Amygdala (tissue), 56 donors: ENCODE measurements around the gene MRPS26.
"Not testable (repeated sequence)": the region's sequence is repeated elsewhere in the genome, so short reads cannot be mapped to it uniquely, and the experiment has no call there.

ENCODE experiments used
- DNase-seq, 56 donors: peaks; one replicate each; lab custom pipeline; 2025; lab: John Stamatoyannopoulos, UW

MRPS26 gene

GRCh38 chr20:3072530-3073250, 26.8 kb downstream of the MRPS26 start:
- DNase-seq, result no peak

DNA sequence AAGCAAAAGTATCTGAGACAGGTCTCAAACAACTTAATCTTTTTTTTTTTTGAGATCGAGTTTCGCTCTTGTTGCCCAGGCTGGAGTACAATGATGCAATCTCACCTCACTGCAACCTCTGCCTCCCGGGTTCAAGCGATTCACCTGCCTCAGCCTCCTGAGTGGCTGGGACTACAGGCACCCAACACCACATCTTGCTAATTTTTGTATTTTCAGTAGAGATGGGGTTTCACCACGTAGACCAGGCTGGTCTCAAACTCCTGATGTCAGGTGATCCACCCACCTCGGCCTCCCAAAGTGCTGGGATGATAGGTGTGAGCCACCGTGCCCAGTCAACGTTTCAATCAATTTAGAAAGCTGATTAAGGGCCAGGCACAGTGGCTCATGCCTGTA, 27.4 kb downstream of the MRPS26 start:
- DNase-seq, result not testable (repeated sequence)

- DNase-seq, result no peak
These were observed 29.0 kb downstream of the MRPS26 start for GRCh38 chr20:3074812-3075211.

GRCh38 chr20:3075315-3075714, 29.5 kb downstream of the MRPS26 start:
- not testable (repeated sequence) for DNase-seq

- DNase-seq, result no peak
These were observed 31.8 kb downstream of the MRPS26 start for GRCh38 chr20:3077618-3078134.

- DNase-seq, result peak in 25 of 56 donors; percentile 9 to 73 (median 34)
These were observed 35.1 kb downstream of the MRPS26 start for GRCh38 chr20:3080939-3081388.

GRCh38 chr20:3081641-3082040, 35.8 kb downstream of the MRPS26 start:
- no peak for DNase-seq

DNA sequence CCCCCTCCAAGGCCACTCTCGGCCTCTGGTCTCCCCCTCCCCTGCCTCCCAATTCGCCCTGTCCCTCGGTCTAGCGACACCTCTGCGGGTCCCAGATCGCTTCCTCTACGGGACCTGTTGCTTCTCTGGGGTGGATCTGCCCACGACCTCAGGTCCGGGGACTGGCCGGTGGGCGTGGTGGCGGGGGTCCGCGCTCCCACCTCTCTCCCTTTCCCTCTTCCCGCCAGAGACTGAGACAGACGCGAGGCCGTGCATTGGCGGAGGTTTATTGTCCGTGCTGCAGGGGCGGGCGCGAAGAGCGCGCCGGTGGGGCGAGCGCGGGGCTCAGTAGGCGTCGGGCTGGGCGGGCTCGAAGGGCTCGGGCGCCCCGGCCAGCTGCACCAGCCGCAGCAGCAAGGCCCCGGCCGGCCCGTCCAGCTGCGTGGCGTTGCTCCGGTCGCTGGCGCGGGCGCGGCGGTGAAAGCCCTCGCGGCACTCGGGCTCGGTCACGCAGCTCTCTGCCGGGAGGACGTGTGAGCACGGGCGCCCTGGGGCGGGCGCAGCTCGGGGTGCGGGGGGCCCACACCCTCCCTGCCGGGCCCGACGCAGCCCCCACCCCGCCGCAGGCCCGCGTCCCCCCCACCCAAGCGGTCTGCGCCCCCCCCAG, 36.6 kb downstream of the MRPS26 start:
- no peak for DNase-seq

- no peak for DNase-seq
These were observed 37.4 kb downstream of the MRPS26 start for GRCh38 chr20:3082955-3083952.

GRCh38 chr20:3084283-3084985, 38.6 kb downstream of the MRPS26 start, which contains the start of gene AVP:
Gene AVP, minus strand, starts transcription at chr20:3084724. Its CDS starts 50 bp downstream, at chr20:3084674.
- DNase-seq, result no peak

DNA sequence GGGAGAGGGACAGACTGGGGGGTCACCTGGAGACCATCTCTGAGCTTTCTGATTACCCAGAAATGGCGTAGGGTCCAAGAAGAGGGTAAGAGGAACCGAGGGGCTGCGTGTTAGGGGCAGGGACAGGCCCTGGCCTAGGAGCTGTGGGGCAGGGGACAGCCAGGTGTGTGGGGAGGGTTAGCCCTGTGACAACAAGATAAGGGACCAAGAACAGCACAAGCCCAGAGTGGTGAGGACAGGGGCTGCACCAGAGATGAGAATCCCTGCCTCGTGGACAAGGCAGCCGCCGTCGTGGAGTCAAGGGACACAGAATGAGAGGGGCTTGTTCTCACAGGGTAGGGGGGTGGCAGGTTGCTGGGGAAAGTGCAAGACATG, 39.1 kb downstream of the MRPS26 start:
- no peak for DNase-seq

DNA sequence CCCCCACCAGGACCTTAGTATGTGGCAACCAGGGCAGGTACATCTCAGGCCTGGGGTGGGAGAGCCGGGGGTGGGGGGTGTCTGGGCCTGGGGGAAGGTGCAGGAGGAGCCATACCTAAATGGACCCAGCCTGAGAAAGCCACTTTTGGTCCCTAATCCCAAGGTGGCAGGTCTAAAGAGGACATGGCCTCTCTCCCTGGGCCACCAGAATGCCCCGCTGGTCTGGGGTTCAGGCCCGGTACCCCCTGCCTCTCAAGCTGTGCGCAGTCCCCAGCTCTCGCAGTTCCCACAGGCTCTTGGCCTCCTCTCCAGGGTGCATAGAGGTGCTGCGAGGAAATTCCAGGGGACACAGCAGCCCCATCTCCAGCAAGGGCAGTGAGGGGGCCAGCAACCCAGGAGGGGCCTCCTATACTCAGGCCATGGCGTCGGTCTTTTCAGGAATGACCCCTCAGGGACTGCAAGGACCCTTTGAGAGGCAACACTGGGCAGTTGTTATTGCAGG, 39.8 kb downstream of the MRPS26 start:
- no peak for DNase-seq

GRCh38 chr20:3088031-3088430, 42.2 kb downstream of the MRPS26 start:
- no peak for DNase-seq

DNA sequence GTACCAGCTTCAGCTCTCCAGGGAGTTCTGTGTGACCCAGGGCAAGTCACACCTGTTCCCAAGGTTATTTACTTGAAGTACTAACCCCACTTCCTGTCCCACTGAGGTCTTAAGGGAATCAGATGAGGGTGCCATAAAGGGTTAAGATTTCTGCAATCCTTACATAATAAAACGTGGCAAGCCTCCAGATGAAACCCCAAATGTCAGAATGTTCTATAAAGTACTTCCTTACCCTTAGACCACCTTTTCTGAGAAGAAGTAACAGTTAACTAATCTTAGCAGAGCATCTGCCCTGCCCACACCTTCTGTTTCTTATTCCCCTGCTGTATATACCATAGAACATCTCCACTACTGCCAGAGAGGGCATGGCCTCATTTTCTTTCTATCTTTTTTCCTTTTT, 44.7 kb downstream of the MRPS26 start:
- DNase-seq, result no peak

DNA sequence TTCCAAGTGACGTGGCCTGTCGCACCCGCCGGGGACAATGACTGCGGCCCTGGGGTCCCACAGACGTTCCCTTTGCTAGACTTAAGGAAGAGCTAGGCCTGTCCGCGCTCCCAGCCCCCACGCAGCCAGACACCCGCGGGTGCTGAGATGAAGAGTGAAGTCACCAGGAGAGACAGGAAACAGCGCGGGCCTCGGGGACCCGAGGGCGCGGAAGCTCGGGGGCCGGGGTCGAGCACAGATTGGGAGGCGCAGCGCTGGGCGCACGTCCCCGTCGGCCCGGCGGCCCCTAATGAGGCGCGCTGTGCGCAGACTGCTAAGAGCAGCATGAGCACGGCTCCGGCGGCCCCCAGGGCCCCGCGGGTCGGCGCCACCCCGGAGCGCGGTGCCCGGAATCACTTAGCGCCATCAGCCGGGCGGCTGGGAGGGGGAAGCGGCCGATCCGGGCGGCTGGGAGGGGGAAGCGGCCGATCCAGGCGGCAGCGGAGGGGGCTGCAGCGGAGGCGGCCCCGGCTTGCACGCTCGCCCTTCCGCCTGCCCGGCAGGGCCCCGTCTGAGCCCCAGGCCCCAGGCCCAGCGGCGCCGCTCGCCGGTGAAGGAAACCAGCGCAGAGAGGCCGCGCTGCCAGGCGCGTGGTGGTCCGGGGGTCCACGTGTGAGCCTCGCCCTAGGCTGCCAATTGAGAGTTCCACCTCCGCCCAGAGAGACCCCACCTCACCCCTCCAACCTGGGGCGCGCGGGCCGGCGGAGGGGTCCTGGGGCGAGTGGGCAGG, 46.9 kb downstream of the MRPS26 start:
- DNase-seq, result no peak

DNA sequence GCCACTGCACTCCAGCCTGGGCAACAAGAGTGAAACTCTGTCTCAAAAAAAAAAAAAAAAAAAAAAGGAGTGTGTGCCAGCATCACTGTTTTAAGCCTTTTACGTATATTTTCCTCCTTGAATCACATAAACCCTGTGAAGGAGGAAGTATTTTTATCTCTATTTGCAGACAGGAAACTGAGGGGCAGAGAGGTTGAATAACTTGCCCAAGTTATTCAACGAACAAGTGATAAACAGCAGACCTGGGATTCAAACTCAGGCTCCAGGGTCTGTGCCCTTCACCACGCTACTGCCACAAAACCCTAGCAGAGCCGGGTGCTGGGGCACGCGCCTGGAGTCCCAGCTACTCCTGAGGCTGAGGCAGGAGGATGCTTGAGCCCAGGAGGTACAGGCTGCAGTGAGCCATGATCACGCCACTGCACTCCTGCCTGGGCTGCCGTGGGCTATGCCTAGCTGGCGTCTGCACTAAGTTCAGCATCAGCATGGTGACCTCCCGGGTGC, 48.1 kb downstream of the MRPS26 start:
- no peak for DNase-seq

- DNase-seq, result no peak
These were observed 49.2 kb downstream of the MRPS26 start for GRCh38 chr20:3094848-3095629.
